Testis (tissue), 2 donors: ENCODE measurements around the gene DGKB.

Experiments
- POLR2A ChIP-seq: fragments of 450-650 bp; IDR thresholded peaks from one replicate; pipeline ENCODE4 v1.6.1; 2017; ENCODE audit warnings: antibody characterized with exemption, mild to moderate bottlenecking, moderate library complexity
- TF ChIP-seq, protein P1 (sequence below), 3 experiments: fragments of 450-650 bp in 2 of 3; fragments of 200-600 bp in 1 of 3; sonication (generic) in 1 of 3; IDR thresholded peaks; one replicate each; pipeline ENCODE4 v1.5.1; 2016 to 2019; ENCODE audit warnings: antibody characterized with exemption in 3 of 3, mild to moderate bottlenecking in 2 of 3, moderate library complexity in 1 of 3

GRCh38 chr7:14777806-14778205 lies 124.7 kb downstream of the DGKB start:
- TF ChIP-seq, protein P1, sequence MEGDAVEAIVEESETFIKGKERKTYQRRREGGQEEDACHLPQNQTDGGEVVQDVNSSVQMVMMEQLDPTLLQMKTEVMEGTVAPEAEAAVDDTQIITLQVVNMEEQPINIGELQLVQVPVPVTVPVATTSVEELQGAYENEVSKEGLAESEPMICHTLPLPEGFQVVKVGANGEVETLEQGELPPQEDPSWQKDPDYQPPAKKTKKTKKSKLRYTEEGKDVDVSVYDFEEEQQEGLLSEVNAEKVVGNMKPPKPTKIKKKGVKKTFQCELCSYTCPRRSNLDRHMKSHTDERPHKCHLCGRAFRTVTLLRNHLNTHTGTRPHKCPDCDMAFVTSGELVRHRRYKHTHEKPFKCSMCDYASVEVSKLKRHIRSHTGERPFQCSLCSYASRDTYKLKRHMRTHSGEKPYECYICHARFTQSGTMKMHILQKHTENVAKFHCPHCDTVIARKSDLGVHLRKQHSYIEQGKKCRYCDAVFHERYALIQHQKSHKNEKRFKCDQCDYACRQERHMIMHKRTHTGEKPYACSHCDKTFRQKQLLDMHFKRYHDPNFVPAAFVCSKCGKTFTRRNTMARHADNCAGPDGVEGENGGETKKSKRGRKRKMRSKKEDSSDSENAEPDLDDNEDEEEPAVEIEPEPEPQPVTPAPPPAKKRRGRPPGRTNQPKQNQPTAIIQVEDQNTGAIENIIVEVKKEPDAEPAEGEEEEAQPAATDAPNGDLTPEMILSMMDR (IDR thresholded peaks at IDR 0.05): no peak
- TF ChIP-seq POLR2A: no peak
